ENCODE measurements around the gene PLXNA4.

Gene PLXNA4

GRCh38 chr7:132564849-132565248, 11.4 kb downstream of the PLXNA4 start:
- DNase-seq, result no peak

GRCh38 chr7:132564090-132564489, 12.2 kb downstream of the PLXNA4 start:
- no peak for DNase-seq

- DNase-seq, result no peak
These were observed 13.6 kb downstream of the PLXNA4 start for GRCh38 chr7:132562690-132563089.

GRCh38 chr7:132561763-132562162, 14.5 kb downstream of the PLXNA4 start:
- no peak for DNase-seq

GRCh38 chr7:132560825-132561529, 15.3 kb downstream of the PLXNA4 start:
- DNase-seq, result no peak

GRCh38 chr7:132560105-132560504, 16.2 kb downstream of the PLXNA4 start:
- no peak for DNase-seq

- DNase-seq, result no peak
These were observed 17.5 kb downstream of the PLXNA4 start for GRCh38 chr7:132558815-132559214.

GRCh38 chr7:132557489-132558044, 18.7 kb downstream of the PLXNA4 start:
- DNase-seq, result peak; percentile 44

GRCh38 chr7:132554446-132554845, 21.8 kb downstream of the PLXNA4 start:
- DNase-seq, result no peak

GRCh38 chr7:132553031-132553430, 23.2 kb downstream of the PLXNA4 start:
- no peak for DNase-seq

GRCh38 chr7:132551886-132552285, 24.4 kb downstream of the PLXNA4 start:
- DNase-seq, result no peak

- no peak for DNase-seq
These were observed 24.8 kb downstream of the PLXNA4 start for GRCh38 chr7:132551439-132551838.

GRCh38 chr7:132548489-132549078, 27.7 kb downstream of the PLXNA4 start:
- peak; percentile 92 for DNase-seq

GRCh38 chr7:132547821-132548220, 28.4 kb downstream of the PLXNA4 start:
- peak; percentile 35 for DNase-seq

- DNase-seq, result no peak
These were observed 29.7 kb downstream of the PLXNA4 start for GRCh38 chr7:132546366-132547127.

GRCh38 chr7:132545756-132546155, 30.5 kb downstream of the PLXNA4 start:
- DNase-seq, result no peak

- no peak for DNase-seq
These were observed 31.3 kb downstream of the PLXNA4 start for GRCh38 chr7:132544999-132545398.

GRCh38 chr7:132544025-132544424, 32.2 kb downstream of the PLXNA4 start:
- DNase-seq, result no peak

GRCh38 chr7:132542895-132543294, 33.4 kb downstream of the PLXNA4 start:
- no peak for DNase-seq

- DNase-seq, result no peak
These were observed 34.6 kb downstream of the PLXNA4 start for GRCh38 chr7:132541656-132542055.

GRCh38 chr7:132537456-132538145, 38.7 kb downstream of the PLXNA4 start:
- no peak for DNase-seq

- DNase-seq, result peak; percentile 84
These were observed 39.4 kb downstream of the PLXNA4 start for GRCh38 chr7:132536654-132537395.
